Vagina (tissue), 2 donors: ENCODE measurements around the gene ICOS. TPM values are rescaled to one million over a fixed set of nuclear protein-coding genes. Genes with fewer than 3 reads are reported as not detected.

Experiments
- DNase-seq, 2 donors: peaks; one replicate each; pipeline ENCODE4 v3.0.0-alpha.2; 2017; ENCODE audit errors: extremely low spot score in 2 of 2
- H3K27ac ChIP-seq: fragments of 200-600 bp; sonication (generic); one replicate; pipeline ENCODE4 v1.5.1; 2019
- H3K27me3 ChIP-seq: fragments of 200-600 bp; sonication (generic); one replicate; pipeline ENCODE4 v1.5.1; 2019
- H3K36me3 ChIP-seq, 2 donors: fragments of 200-600 bp; sonication (generic); one replicate each; pipeline ENCODE4 v1.5.1; 2017 to 2019
- H3K4me1 ChIP-seq: fragments of 200-600 bp; sonication (generic); one replicate; pipeline ENCODE4 v1.5.1; 2019
- H3K4me3 ChIP-seq, 2 donors: fragments of 200-600 bp; sonication (generic); 1 replicate in 1 of 2; 2 replicates in 1 of 2; pipeline ENCODE4 v1.5.1; 2016 to 2019
- H3K9me3 ChIP-seq: fragments of 200-600 bp; sonication (generic); one replicate; pipeline ENCODE4 v1.5.1; 2019
- POLR2A ChIP-seq, 2 donors: fragments of 450-650 bp; IDR thresholded peaks; one replicate each; pipeline ENCODE4 v1.6.1; 2017; ENCODE audit warnings: antibody characterized with exemption in 2 of 2, mild to moderate bottlenecking in 2 of 2, moderate library complexity in 2 of 2
- POLR2AphosphoS5 ChIP-seq, 2 donors: sonication (generic); formaldehyde crosslinking; IDR thresholded peaks; one replicate each; pipeline ENCODE4 v1.9.0; 2017; ENCODE audit warnings: antibody characterized with exemption in 2 of 2, mild to moderate bottlenecking in 2 of 2, low read depth in 1 of 2; ENCODE audit not compliant: insufficient read depth in 1 of 2
- intact Hi-C: fragments of 100-400 bp; cut with DNase I; formaldehyde crosslinking; loops from one replicate; pipeline ENCODE4 v1.15.1; 2023
- total RNA-seq: library from RNA; depleted of rRNA; stranded (reverse); fragments of >200 nt; gene quantifications from one replicate; pipeline ENCODE4 v1.2.3, GENCODE V29; 2016
- TF ChIP-seq, protein P1 (sequence below), 3 experiments: fragments of 450-650 bp in 2 of 3; fragments of 200-600 bp in 1 of 3; sonication (generic) in 1 of 3; IDR thresholded peaks; one replicate each; pipeline ENCODE4 v1.5.1; 2017 to 2019; ENCODE audit warnings: antibody characterized with exemption in 3 of 3, mild to moderate bottlenecking in 2 of 3, moderate library complexity in 2 of 3

ICOS gene
- total RNA-seq, 1 donor from 2014 or later = 1.7 TPM

DNA sequence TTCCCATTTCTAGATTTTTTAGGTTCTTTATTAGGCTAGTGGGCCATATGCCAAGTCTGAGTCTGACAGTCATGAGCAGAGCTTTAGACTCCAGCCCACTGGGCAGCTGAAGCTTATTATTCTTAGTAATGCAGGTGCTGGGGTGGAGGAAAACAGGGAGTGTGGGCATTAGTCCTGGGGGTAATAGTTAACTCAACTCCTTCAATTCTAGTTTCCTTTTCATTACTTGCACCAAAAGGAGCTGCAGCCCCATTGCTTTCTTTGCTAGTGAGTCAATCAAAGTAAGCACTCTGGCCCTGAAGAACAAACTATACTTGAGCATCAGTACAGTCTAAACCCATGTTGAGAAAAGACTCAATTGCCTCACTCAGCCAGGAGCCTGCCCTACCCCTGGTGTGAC is 35.5 kb downstream of the ICOS start:
- H3K4me1 ChIP-seq = no peaks in the 10 kb centered on the region
- intact Hi-C loops = no loop called here
- DNase-seq = no peak

DNA sequence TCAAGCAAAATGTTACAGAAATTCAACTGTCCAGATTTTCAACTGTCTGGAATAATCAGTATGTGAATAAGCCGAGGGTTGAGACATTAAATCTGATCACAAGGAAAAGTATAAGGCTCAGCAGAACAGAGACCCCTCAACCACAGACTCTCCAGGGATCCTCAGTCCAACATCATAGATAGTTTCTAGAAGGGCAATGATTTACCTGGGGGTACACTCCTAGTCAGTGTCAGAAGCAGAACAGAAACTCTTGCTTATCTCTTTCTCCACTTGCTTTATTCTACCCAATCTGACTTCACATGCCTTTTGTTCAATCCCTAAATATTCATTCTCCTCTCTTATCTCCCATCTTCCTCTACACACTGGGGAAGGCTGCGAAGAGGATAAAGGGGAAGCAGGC is 36.4 kb downstream of the ICOS start:
- no peak for DNase-seq
- no peak for TF ChIP-seq POLR2AphosphoS5 (IDR thresholded peaks at IDR 0.05; ENCODE audit: insufficient read depth in 1 of 2, low read depth in 1 of 2)
- no peak for TF ChIP-seq POLR2A (IDR thresholded peaks at IDR 0.05)
- TF ChIP-seq, protein P1, sequence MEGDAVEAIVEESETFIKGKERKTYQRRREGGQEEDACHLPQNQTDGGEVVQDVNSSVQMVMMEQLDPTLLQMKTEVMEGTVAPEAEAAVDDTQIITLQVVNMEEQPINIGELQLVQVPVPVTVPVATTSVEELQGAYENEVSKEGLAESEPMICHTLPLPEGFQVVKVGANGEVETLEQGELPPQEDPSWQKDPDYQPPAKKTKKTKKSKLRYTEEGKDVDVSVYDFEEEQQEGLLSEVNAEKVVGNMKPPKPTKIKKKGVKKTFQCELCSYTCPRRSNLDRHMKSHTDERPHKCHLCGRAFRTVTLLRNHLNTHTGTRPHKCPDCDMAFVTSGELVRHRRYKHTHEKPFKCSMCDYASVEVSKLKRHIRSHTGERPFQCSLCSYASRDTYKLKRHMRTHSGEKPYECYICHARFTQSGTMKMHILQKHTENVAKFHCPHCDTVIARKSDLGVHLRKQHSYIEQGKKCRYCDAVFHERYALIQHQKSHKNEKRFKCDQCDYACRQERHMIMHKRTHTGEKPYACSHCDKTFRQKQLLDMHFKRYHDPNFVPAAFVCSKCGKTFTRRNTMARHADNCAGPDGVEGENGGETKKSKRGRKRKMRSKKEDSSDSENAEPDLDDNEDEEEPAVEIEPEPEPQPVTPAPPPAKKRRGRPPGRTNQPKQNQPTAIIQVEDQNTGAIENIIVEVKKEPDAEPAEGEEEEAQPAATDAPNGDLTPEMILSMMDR (IDR thresholded peaks at IDR 0.05) = no peak
- H3K36me3 ChIP-seq = no peaks in the 10 kb centered on the region
- intact Hi-C loops = no loop called here
- H3K27ac ChIP-seq = no peak overlapping the region
- no peaks in the 10 kb centered on the region for H3K9me3 ChIP-seq
- no peak overlapping the region for H3K4me3 ChIP-seq
- no peaks in the 10 kb centered on the region for H3K4me1 ChIP-seq
- H3K27me3 ChIP-seq = no peaks in the 10 kb centered on the region

More for the DNA sequence above, 35.5 kb downstream of the ICOS start:
- no peaks in the 10 kb centered on the region for H3K9me3 ChIP-seq
- H3K27ac ChIP-seq = no peak overlapping the region
- TF ChIP-seq POLR2AphosphoS5 (IDR thresholded peaks at IDR 0.05; ENCODE audit: insufficient read depth in 1 of 2, low read depth in 1 of 2) = no peak
- TF ChIP-seq, protein P1 (IDR thresholded peaks at IDR 0.05) = no peak
- TF ChIP-seq POLR2A (IDR thresholded peaks at IDR 0.05) = no peak
- no peak overlapping the region for H3K4me3 ChIP-seq
- no peaks in the 10 kb centered on the region for H3K27me3 ChIP-seq
- H3K36me3 ChIP-seq = no peaks in the 10 kb centered on the region

DNA sequence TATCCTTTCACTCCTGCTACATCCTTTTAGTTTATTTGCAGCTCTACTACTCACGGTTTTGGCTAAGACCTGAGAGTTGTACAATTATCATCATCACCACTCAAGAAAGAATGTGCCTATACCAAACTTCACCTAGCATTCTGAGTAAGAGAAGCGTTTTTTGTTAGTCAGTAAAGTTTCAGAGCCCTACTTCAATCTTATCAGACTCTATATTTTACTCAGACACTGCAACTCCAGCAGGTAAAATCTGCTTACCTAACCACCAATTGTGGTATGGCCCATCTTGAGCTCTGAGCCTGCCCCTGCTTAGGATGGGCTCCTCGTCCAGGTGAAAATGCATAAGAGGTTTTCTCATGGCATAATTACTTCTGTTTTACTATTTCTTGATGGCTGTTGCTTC is 37.1 kb downstream of the ICOS start:
- Histone ChIP-seq H3K27me3 (no peaks in the 10 kb centered on the region), H3K4me1 (no peaks in the 10 kb centered on the region), H3K4me3 (no peak overlapping the region), H3K36me3 (no peaks in the 10 kb centered on the region), H3K27ac (no peak overlapping the region), H3K9me3 (no peaks in the 10 kb centered on the region)
- TF ChIP-seq, protein P1 (IDR thresholded peaks at IDR 0.05) = no peak
- TF ChIP-seq POLR2A (IDR thresholded peaks at IDR 0.05) (no peak), POLR2AphosphoS5 (IDR thresholded peaks at IDR 0.05; ENCODE audit: insufficient read depth in 1 of 2, low read depth in 1 of 2) (no peak)
- no peak for DNase-seq
- intact Hi-C loops = no loop called here

DNA sequence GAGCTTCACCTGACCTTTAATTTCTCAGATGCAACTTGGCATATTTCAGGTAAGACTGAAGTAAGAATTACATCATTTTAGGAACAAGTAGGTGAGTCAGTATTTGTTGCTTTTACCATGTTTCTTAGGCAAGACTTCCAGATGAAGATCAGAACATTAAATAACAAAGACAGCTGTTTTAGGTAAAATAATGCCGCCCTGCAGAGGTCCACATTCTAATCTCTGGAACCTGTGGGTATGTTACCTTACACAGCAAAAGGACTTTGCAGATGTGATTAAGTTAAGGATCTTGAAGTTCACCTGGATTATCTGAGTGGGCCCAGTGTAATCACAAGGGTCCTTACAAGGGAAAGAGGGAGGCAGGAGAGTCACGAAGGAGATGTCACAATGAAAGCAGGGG is 39.3 kb downstream of the ICOS start:
- H3K4me3 ChIP-seq = no peak overlapping the region
- TF ChIP-seq, protein P1 (IDR thresholded peaks at IDR 0.05) = no peak
- TF ChIP-seq POLR2A (IDR thresholded peaks at IDR 0.05) (no peak), POLR2AphosphoS5 (IDR thresholded peaks at IDR 0.05; ENCODE audit: insufficient read depth in 1 of 2, low read depth in 1 of 2) (no peak)
- no peak overlapping the region for H3K27ac ChIP-seq
- no peaks in the 10 kb centered on the region for H3K36me3 ChIP-seq
- no peak for DNase-seq
- no peaks in the 10 kb centered on the region for H3K4me1 ChIP-seq
- intact Hi-C loops = no loop called here
- no peaks in the 10 kb centered on the region for H3K27me3 ChIP-seq
- H3K9me3 ChIP-seq = no peaks in the 10 kb centered on the region

DNA sequence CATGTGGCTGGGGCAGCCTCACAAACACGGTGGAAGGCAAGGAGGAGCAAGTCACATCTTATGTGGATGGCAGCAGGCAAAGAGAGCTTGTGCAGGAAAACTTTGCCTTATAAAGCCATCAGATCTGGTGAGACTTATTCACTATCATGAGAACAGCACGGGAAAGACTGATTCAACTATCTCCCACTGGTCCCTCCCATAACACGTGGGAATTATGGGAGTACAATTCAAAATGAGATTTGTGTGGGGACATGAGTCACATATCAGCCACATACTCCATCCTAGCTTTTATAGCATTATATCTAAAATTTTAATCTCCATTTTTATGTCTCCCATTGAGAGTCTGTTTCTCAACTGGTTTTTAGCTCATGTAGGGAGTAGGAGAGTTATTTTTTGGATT is 45.7 kb downstream of the ICOS start:
- TF ChIP-seq, protein P1 (IDR thresholded peaks at IDR 0.05) = no peak
- TF ChIP-seq POLR2A (IDR thresholded peaks at IDR 0.05) = no peak
- Histone ChIP-seq H3K4me1 (no peaks in the 10 kb centered on the region), H3K36me3 (no peaks in the 10 kb centered on the region), H3K27me3 (no peaks in the 10 kb centered on the region), H3K27ac (no peak overlapping the region), H3K9me3 (no peaks in the 10 kb centered on the region), H3K4me3 (no peak overlapping the region)
- no peak for DNase-seq
- intact Hi-C loops = no loop called here
